Fibroblast of mammary gland (primary cell): ENCODE data around the gene ISM1.

Source experiments
- DNase-seq: peaks from one replicate; pipeline ENCODE4 v3.0.0-alpha.2; 2010; ENCODE audit warnings: low read depth
- H3K4me3 ChIP-seq: 2 replicates; pipeline ENCODE4 v1.5.1; 2011; ENCODE audit warnings: low read depth, mild to moderate bottlenecking, low read length, moderate library complexity; ENCODE audit not compliant: control insufficient read depth
- CTCF ChIP-seq: conservative IDR thresholded peaks from 2 replicates; pipeline ENCODE4 v1.5.1; 2011; ENCODE audit warnings: low read depth, low read length, inconsistent platforms; ENCODE audit not compliant: control insufficient read depth, insufficient read depth

The ISM1 gene

DNA sequence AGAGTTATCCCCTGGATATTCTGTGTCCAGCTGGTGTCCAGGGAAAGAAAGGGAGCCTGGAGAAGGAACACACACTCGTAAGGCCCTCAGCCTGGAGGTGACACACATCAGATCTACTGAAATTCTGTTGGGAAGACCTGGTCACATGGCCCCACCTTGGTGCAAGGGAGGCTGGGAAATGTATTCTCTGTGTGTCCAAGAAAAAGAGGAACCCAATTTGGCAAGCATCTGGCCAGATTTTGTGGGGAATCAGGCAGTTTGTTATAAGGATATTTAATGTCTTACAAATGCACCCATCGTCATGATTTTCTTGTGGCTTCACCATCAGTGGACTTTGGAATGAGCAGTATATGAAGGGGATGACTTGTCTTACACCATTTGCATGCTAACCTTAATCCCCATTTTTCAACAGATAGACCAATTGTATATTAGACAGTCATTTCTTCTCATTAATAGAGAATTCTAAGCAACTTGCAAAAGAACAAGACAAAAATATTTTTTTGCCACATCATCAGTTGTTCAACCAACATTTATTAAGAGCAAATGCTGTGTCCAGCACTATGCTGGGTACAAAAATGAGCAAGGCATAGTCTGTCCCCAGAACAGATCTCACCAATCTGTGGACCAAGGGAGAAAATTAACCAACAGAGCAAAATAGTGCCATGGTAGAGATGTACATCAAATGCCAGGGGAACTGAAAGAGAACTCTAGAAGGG lies 59.7 kb downstream of the ISM1 start:
- DNase-seq, result no peak
- TF ChIP-seq CTCF, result no peak
- H3K4me3 ChIP-seq, result no peak overlapping the region

- TF ChIP-seq CTCF, result no peak
- no peak for DNase-seq
- H3K4me3 ChIP-seq, result no peak overlapping the region
Observed at GRCh38 chr20:13283869-13284829, 63.1 kb downstream of the ISM1 start.

- no peak overlapping the region for H3K4me3 ChIP-seq
- DNase-seq, result no peak
- TF ChIP-seq CTCF, result no peak
Observed at GRCh38 chr20:13284830-13285229, 63.8 kb downstream of the ISM1 start.

- H3K4me3 ChIP-seq, result no peak overlapping the region
- no peak for TF ChIP-seq CTCF
- no peak for DNase-seq
Observed at GRCh38 chr20:13285408-13285807, 64.3 kb downstream of the ISM1 start.

DNA sequence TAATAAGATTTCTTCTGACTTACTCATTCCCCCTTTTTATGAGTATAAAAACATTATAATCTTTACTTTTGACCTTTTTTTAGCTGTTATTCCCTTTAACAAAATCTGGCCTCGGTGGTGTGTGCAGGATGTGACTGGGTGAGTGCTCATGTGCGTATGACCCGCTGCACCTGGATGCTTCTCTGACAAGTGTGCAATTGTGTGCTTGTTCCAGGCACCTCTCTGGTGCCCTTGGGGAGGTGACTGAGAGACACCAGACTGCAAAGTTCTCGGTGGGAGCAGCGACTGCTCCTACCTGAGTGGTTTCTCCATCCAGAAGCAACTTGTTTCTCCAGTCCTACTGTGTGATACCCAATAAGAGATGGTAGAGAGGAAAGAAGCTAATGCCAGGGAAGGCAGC lies 65.0 kb downstream of the ISM1 start:
- TF ChIP-seq CTCF, result no peak
- H3K4me3 ChIP-seq, result no peak overlapping the region
- no peak for DNase-seq

DNA sequence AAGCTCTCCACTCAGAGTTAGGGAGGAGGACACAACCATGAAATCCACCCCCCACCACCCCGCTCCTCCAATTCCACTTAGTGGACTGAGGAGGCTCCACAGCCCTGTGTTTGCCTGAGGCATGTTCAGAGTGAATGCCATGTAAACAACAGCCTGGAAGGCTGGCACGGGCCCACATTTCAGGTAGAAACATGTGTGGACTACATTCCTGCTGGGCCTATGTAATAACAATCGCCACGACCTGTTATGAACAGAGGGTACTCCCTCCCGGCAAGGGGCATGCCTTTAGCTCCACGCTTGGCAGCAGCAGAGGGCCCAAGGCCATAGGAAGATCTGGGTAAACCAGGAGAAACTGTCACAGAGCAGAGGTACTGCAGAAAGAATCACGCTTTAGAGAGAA lies 65.5 kb downstream of the ISM1 start:
- no peak for TF ChIP-seq CTCF
- DNase-seq, result no peak
- H3K4me3 ChIP-seq, result no peak overlapping the region
